Hematopoietic multipotent progenitor cell treated with erythropoietin and hydrocortisone succinate and interleukin-3 and kit ligand, for 6 days (in vitro differentiated cells): ENCODE results near the gene USP32.
A peak's percentile ranks its signal among the peaks of the same experiment; 100 is the strongest.

Source experiments
- DNase-seq: peaks from one replicate; pipeline ENCODE4 v3.0.0-alpha.2; 2015

Gene USP32

DNA sequence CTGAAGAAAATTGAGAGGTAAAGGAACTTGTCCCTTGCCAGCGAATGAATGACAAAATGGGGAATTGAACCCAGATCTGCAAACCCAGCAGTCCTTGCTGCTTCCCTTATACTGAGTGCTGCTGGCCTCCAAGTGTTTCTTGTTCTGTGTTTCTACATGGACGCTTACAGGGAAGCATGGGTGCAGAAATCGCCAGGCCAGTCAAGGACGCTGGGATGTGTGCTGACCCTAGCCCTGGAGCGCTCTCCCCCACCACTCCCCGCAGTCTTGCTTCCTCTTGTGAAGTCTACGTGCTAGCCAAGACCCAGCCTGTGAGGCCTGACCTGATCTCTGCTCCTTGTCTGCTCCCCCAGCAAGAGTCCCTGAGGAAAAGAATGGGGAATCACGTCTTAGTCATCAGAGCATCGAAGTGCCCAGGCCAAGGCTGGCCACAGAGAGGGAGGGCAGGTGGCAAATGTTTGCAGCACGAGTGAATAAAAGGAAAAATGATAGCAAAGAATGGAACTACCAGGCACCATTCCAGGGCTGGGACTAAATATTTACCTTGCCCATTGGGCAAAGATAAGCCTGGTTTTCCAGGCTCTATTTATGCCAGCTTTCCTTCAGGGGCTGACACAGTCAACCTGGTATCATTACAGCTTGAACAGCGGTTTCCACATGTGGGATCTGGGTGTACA, 224.7 kb downstream of the USP32 start:
- no peak for DNase-seq

DNA sequence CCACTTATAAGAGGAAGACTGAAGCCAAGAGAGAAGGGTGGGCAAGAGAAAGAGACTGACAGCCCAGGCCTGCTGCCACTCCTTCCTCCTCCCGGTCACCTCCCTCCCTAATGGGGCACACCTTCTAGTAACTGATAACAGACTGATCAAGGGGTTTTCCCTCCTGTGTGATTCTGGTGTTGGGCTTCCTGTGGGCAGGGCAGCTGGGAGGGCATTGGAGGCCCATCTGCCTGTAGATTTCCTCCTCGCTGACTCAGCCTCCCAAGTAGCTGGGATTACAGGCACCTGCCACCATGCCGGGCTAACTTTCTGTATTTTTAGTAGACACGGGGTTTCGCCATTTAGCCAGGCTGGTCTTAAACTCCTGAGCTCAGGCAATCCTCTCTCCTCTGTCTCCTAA, 226.0 kb downstream of the USP32 start:
- DNase-seq: peak; percentile 72

DNA sequence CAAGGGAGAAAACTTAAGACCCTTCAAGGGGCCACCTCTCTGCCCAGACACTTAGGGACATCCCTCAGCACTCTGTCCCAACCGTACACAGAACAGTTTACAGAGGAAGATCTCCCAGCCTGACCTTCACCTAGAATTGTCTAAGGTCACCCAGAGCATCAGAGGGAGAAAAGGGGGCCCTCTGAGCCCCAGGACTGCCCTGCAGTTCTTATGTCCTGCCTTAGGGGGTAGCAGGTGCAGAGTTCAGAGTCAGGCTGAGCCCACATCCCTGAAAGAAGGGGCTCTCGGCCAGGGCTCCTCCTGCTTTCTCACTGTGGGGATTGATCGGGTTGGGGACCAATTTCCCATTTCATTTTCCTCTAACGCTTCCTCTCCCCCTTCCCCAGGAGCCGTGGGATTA, 226.7 kb downstream of the USP32 start:
- DNase-seq: no peak

DNA sequence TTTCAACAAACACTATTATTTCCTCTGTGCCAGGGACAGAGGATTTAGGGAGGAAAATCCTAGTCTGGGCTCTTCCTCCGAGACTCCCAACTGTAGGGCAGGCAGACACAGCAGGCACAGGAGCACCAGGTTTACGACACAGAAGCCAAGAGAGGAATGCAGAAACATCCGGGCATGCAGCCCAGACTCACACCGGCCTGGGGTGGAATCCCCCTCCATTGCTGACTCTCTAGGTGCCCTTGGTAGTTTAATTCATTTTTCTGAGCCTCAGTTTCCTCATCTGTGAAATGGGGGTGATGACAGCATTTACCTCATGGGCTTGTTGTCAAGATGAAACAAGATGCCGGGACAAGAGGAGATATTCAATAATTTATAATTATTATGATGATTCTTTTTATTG, 227.2 kb downstream of the USP32 start:
- no peak for DNase-seq

DNA sequence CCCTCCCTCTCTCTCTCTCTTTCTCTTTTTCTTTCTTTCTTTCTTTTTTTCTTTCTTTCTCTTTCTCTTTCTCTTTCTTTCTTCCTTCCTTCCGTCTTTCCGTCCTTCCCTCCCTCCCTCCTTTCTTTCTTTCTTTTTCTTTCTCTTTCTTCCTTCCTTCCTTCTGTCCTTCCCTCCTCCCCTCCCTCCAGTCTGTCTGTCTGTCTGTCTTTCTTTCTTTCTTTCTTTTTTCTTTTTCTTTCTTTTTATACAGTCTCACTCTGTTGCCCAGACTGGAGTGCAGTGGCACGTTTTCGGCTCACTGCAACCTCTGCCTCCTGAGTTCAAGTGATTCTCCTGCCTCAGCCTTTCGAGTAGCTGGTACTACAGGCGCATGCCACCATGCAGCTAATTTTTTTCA, 227.8 kb downstream of the USP32 start:
- DNase-seq: no peak

DNA sequence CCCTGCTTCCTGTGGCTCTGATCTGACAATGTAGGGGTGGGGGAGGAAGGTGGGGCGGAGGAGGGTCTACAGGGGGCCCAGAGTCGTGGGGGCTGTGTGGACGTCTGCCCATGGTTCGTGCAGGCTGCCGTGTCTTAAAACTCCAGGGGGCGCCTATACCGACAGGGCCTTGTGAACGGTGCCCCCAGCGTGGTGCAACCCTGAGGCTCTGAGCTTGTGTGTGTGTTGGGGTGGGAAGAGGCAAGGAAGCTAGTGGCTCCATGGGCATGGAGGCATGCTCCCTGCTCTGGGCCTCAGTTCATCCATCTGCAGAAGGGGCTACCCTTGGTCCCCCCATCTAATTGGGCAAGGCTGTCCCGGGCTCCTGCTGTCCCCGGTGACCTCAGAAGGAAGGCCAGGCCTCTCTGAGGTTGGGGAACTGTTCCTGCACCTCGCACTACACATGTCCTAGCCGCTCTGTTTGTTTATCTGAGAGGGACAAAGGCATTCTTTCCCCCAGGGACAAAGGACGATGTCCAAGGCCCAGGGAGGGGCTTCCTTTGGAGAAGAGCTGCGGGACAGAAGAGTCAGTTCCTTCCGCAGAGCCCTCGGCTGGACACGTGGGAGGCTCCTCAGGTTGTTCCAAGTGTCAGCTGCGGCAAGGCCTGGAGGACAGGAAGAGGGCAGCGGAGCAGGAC, 228.7 kb downstream of the USP32 start:
- DNase-seq: no peak

DNA sequence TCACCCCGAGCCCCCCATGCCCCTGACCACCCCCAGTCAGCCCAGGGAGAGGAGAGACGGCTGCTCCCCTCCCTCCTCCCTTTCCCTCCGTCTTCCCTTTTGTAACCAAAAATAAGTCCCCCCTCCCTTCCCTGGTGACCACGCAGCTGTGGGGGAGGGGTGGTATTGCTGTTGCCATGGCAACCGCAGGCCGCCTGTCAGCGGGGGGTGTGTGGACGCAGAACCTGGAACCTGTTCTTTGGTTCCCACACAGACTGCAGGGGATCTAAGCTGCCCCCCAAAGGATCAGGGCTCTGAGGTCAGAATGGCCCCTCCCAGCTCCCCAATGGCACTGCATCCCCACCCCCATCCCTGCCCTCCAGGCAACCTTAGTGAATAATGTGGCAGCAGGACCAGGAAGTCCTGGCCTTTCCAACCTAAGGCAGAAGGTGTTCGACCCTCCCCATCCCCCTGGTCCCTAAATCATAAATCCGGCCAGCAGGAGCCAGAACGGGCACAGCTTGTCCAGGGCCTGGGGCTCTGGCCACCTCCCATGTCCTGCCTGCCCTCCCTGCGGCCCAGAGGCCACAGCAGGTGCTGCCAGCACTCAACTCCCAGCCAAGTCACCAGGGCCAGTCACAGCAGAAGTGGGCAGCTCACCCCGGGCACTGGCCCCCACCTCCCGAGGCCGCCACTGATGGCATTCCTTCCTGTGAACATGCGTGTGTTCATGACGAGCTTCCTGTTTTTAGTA, 230.2 kb downstream of the USP32 start:
- no peak for DNase-seq

DNA sequence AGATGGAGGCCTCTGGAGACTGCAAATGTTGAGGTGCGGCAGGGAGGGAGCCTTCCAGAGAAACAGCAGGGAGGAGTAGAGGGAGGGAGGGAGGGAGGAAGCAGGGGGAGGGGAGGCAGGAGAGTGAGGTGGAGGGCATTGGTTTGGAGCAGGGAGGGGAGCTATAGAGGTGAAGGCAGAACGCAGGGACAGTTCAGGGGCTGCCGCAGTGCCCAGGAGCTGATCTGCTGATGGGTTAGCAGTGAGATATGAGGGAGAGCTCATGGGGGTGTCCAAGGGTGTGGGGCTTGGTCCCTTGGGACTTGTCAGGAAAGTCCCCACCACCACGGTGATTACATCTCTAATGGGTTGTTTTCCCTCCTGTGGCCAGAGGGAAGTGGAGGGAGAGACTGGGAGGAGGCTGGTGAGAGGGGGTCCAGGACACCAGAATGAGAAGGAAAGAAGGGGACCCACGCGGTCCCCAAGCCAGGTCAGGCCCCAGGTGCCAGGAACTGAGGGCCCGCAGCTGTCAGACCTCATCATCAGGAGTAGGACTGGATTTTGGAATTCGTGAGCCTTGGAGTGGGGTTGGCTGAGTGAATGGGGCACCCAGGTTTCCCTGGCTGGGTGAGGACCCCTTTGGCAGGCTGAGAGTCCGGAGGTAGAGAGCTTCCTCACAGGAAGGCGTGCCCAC, 231.0 kb downstream of the USP32 start:
- DNase-seq: no peak

DNA sequence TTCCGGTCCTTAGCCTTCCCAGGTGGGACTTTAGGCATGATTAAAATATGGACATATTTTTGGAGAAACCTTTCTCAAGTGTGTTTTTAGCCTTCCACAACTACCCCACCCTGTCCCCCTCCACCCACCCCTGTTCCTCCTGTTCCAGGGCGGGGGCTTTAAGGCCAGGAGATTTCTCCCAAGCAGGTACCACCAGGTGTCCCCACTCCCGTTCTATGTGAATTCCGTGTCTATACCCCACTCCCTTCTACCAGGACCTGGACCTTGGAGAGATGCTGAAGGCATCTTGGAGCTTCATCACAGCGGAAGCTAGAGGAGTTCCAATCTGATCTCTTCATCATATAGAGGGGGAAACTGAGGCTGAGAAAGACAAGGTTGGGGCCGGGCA, 232.5 kb downstream of the USP32 start:
- no peak for DNase-seq

DNA sequence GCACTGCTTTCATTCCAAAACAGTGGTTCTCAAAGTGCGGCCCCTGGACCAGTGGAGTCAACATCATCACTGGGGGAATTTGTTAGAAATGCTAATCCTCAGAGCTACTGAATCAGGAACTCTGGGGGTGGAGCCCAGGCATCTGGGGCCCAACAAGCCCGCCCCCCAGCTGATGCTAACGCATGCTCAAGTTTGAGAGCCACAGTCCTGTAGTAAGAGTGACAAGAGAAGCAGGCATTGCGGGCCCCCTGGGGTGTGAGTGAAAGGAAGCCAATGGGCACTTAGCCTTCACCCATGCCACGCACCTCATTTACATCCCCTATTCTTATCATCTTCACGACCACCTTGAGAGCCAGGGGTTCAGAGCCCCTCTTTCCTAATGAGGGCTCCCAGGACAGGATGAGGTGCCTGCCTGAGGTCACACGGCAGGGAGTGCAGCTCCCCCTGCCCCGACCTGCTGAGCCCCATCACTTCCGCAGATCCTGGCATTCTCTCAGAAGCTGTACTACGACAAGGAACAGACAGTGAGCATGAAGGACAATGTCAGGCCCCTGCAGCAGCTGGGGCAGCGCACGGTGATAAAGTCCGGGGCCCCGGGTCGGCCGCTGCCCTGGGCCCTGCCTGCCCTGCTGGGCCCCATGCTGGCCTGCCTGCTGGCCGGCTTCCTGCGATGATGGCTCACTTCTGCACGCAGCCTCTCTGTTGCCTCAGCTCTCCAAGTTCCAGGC, 233.0 kb downstream of the USP32 start:
- DNase-seq: no peak

DNA sequence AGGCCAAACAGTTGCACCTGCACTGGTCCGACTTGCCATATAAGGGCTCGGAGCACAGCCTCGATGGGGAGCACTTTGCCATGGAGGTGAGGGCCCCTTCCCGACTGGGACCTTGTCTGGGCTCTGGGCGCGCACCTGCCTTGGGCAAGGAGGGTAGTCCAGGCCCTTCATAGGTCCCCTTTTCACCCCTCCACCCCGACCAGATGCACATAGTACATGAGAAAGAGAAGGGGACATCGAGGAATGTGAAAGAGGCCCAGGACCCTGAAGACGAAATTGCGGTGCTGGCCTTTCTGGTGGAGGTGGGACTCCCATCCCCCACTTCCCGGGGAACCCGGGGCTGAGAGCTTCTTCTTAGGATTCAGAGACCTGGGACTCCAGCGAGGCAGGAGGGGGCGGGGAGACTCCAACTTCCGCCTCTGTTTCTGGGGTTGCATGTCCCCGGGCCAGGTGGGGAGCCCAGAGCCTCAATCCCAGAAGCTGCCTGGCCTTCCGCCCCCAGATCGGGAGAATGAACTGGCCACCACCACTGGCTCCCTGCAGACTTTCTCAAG, 234.4 kb downstream of the USP32 start:
- DNase-seq: no peak

DNA sequence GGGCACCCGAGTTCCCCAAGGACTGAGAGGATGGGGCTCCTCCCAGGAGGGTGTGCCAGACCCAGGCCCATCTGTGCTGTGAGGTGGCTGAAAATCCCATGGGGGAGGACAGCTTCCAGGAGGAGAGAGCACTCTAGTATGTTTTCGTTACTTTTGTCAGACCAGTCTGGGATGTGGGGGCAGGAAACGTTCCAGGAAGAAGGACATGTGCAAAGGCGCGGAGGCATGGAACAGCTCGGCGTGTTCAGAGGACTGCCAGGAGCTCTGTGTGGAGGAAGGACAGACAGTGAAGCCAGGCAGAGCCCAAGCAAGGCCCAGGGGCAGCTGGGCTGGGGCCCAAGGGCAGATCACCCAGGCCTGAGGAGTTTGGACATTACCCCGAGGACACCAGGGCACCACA, 235.2 kb downstream of the USP32 start:
- no peak for DNase-seq

DNA sequence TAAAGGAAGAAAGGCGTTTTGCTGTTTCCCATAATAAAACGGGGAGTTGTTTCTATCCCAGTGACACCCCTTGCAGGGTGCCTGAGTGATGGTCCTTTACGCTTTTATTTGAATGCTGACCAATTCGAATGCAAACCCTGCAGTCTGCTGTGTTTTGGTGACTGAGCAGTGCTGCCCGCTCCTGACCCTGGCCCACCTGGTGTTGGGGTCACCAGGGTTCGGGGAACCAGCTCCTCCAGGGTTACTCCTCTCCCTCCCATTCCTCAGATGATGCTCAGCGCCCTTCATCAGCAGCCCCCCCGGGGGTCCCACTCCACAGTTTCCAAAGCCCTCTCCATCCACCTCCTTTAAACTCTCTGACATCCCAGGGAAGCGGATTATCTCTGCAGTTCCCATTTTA, 236.1 kb downstream of the USP32 start:
- no peak for DNase-seq

DNA sequence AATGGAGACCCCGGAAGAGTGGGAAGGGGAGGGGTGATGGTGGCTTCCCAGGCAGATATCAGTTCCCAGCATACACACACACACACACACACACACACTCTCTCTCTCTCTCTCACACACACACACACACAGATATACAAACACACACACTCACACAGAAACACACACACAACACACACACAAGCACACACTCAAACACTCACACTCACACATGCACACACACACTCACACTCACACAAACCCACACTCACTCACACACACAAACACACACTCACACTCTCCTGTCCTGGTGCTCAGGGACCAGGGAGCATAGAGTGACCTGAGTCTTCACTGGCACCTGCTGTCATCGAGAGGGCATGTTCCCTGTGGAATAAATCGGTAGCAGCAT, 236.5 kb downstream of the USP32 start:
- DNase-seq: no peak

DNA sequence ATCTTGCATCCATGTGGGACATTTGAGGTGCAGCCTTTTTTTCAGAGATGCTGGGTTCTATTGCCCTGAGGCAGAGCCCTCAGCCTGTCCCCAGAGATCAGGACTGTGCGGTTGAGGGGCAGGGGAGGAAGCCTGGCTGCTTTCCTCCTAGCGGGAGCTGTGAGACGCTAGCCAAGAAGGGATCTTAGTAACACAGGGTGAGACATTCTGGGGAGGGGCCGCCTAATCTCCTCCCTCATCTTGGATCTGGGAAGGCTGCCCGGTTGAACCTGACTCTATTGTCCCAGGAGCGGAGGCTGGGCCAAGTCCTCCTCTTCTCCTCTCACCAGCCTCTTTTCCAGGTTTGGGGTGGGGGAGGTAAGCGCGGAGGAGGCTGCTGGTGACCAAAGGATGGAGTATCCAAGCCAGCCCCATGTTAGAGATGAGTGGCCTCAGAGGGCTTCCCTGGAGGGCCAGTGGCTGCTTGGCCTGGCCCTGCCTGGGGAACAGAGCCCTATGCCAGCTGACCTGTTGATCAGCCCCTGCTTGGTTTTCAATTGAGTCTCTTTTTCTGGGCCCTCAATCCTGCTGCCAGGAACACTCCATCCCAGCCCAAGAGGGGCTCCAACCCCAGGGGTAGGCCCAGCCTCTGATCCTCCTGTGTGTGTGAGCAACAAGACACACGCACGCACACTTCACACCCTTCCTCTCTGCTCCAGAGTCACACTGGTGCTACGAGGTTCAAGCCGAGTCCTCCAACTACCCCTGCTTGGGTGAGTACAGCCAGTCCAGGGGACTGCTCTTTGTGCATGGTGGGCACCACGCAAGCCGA, 237.1 kb downstream of the USP32 start:
- no peak for DNase-seq

DNA sequence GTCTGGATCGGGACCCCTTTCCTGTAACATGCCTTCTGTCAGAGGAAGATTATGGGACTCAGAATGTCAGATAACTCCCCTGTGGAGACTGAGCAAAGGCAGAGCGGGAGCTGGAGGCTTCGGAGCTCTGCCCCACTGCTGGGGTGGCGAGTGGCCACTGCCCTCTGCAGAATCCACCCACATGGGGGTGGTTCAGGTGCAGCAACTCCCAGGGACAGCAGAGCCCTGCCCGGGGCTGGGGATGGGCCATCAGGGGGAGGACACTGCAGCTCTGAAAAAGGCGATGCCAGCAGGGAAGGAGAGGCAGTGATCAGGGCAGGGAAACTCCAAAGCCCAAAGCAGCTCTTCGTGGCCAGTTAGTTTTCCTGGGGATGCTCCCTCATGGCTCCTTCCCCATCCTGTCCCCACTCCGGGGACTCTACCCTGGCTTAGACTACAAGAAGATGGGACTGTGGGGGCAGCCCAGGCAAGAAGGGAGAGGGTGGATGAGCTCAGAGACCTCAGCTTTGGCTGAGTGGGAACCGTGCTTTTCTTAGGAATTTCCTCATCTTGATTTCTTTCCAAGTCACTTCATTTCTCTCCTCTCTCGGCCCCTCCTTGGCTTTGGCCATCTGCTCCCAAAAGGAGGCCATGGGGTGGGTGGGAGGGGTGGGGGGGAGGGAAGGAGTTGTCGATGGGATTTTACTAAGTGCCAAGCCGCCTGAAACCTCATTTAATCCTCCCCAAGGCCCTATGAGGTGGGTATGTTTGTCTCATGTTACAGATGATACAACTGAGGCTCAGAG, 238.1 kb downstream of the USP32 start:
- DNase-seq: no peak

DNA sequence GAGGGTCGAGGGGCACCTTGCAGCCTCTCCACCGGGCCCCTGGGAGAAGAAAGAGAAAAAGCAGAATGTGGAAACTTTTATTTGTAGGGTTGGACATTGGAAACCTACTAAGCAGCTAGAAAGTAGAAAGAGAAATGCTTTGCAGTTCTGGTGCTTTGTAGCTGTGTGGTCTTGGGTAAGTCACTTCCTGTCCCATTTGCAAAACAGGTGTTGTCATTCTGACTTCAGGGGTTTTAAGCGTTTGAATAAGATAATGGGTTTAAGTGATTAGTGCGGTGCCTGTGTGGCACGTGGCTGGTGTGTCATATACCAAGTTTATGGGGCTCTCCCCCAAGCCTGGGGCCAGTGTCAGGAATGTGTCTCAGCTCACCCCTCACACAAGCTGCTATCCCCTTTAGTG, 240.6 kb downstream of the USP32 start:
- no peak for DNase-seq

DNA sequence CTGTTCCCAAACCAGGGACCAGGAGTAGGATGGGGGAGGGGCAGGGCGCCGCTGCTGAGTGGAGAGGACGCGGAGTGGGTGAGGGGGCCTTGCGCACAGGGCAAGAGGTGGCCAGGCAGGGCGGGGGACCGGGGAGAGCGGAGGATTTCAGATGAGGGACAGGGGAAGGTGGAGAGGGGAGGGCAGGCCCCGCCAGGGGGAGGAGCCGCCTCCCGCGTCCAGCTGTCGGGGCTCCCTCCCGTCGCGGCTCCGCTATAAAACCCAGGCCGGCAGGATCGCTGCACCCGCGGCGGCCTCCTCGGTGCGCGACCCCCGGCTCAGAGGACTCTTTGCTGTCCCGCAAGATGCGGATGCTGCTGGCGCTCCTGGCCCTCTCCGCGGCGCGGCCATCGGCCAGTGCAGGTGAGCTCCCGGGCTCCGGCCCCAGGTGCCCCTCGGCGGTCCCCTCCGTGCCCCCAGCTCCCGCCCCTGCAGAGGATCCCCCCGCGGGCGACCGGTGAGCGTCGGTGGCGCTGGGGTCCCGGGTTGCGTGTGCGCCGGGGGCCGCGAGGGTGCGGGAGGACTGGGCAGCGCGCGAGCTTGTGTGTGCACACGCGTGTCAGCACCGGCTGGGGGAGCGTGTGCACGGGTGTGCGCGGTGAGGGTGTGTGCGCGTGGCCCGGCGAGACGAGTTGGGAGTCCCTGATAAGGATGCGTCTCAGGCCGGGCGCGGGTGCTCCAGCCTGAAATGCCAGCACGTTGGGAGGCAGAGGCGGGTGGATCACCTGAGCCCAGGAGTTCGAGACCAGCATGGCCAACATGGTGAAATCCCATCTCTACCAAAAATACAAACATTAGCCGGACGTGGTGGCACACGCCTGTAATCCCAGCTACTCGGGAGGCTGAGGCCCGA, 242.0 kb downstream of the USP32 start, which contains the start of gene CA4:
TSS of gene CA4 (plus strand) at position 283 of the 892 bp plus-strand sequence. CDS start at position 345, 62 bp downstream.
- peak; percentile 38 for DNase-seq

DNA sequence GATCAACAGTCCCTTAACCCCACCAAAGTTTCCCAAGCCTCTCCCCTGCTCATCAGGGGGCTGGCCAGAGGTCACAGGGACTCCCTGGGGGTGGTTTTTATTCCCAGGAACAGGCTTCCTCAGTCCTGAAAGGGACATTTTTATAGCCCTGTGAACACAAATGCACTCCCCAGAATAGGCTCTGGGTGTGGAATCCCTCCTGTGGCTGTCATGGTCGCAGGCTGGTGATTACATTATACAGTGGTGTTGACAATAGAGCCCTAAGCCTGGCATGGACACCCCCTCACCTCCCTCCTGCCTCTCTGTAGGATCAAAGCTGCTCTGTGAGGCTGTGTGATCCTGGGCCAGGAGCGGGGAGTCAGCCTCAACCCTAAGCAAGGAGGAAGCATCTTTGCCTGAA, 243.6 kb downstream of the USP32 start:
- DNase-seq: no peak
